Upper lobe of left lung (tissue), 4 donors: Measurements from ENCODE around the gene ASIP.

Experiments used
- EP300 ChIP-seq, 4 donors: sonication (generic); formaldehyde crosslinking; IDR thresholded peaks; one replicate each; pipeline ENCODE4 v1.5.1; 2017; ENCODE audit warnings: antibody characterized with exemption in 4 of 4, control low read depth in 2 of 4
- POLR2AphosphoS5 ChIP-seq, 2 donors: sonication (generic); formaldehyde crosslinking; IDR thresholded peaks; one replicate each; pipeline ENCODE4 v1.5.1; 2017; ENCODE audit warnings: antibody characterized with exemption in 2 of 2
- TF ChIP-seq, protein P1 (sequence below), 6 experiments: fragments of 450-650 bp in 4 of 6; fragments of 200-600 bp in 2 of 6; sonication (generic) in 2 of 6; IDR thresholded peaks; one replicate each; pipeline ENCODE4 v1.5.1; 2016 to 2019; ENCODE audit warnings: antibody characterized with exemption in 6 of 6

DNA sequence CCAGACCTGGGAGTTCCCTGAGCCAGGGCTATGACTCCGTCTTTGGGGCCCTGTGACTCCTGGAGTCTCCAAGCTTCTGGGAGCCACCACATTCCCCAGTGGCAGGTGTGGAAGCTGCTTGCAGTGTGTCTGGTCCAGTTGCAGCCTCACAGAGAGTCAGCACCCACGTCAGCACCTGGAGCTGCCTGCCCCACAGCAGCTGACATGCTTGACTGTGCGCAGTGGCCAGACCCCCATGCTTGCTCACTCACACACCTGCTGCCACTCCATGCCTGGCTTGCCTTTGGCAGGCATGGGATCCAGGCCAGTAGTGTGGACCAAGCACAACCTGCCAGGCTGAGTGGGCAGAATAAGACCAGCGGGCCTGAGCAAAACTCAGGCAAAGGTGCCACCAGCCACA, 31.0 kb upstream of the ASIP start:
- TF ChIP-seq, protein P1, sequence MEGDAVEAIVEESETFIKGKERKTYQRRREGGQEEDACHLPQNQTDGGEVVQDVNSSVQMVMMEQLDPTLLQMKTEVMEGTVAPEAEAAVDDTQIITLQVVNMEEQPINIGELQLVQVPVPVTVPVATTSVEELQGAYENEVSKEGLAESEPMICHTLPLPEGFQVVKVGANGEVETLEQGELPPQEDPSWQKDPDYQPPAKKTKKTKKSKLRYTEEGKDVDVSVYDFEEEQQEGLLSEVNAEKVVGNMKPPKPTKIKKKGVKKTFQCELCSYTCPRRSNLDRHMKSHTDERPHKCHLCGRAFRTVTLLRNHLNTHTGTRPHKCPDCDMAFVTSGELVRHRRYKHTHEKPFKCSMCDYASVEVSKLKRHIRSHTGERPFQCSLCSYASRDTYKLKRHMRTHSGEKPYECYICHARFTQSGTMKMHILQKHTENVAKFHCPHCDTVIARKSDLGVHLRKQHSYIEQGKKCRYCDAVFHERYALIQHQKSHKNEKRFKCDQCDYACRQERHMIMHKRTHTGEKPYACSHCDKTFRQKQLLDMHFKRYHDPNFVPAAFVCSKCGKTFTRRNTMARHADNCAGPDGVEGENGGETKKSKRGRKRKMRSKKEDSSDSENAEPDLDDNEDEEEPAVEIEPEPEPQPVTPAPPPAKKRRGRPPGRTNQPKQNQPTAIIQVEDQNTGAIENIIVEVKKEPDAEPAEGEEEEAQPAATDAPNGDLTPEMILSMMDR (IDR thresholded peaks at IDR 0.05): no peak
- TF ChIP-seq EP300 (IDR thresholded peaks at IDR 0.05) (no peak), POLR2AphosphoS5 (IDR thresholded peaks at IDR 0.05) (no peak)
